HG03097 (cell line): ENCODE data around the gene MIGA1.
"Not testable (repeated sequence)": the region's sequence is repeated elsewhere in the genome, so short reads cannot be mapped to it uniquely, and the experiment has no call there.

Source experiments
- ATAC-seq: cut with Tn5 transposase; IDR thresholded peaks from one replicate; pipeline ENCODE4 v1.9.1; 2021; ENCODE audit not compliant: unreplicated experiment, low FRiP score

Gene MIGA1

GRCh38 chr1:77779529-77780281 lies at the start of gene MIGA1:
MIGA1 (plus strand) TSS chr1:77779649; CDS start chr1:77783253, 3,604 bp downstream.
- peak; percentile 90 for ATAC-seq

GRCh38 chr1:77732090-77732489 lies 47.4 kb upstream of the MIGA1 start:
- ATAC-seq = no peak

GRCh38 chr1:77739235-77739634 lies 40.2 kb upstream of the MIGA1 start:
- ATAC-seq = no peak

- no peak for ATAC-seq
These were observed 38.1 kb upstream of the MIGA1 start for GRCh38 chr1:77741316-77741715.

- no peak for ATAC-seq
These were observed 37.4 kb upstream of the MIGA1 start for GRCh38 chr1:77742011-77742555.

- ATAC-seq = no peak
These were observed 34.9 kb upstream of the MIGA1 start for GRCh38 chr1:77744576-77744975.

- not testable (repeated sequence) for ATAC-seq
These were observed 30.0 kb upstream of the MIGA1 start for GRCh38 chr1:77749489-77749888.

GRCh38 chr1:77756052-77756754 lies 23.2 kb upstream of the MIGA1 start:
- no peak for ATAC-seq

GRCh38 chr1:77757066-77757584 lies 22.3 kb upstream of the MIGA1 start:
- no peak for ATAC-seq

GRCh38 chr1:77757603-77758002 lies 21.8 kb upstream of the MIGA1 start:
- ATAC-seq = no peak

- ATAC-seq = peak; percentile 98
These were observed 20.1 kb upstream of the MIGA1 start, which contains the start of gene USP33 for GRCh38 chr1:77759071-77760028. USP33 (minus strand) TSS chr1:77759852; CDS start chr1:77741697, 18,155 bp downstream.

- no peak for ATAC-seq
These were observed 17.4 kb upstream of the MIGA1 start for GRCh38 chr1:77762072-77762476.

GRCh38 chr1:77768006-77768405 lies 11.4 kb upstream of the MIGA1 start:
- ATAC-seq = no peak

- no peak for ATAC-seq
These were observed 3.3 kb upstream of the MIGA1 start for GRCh38 chr1:77776007-77776700.

GRCh38 chr1:77781683-77782082 lies 2.2 kb downstream of the MIGA1 start:
- ATAC-seq = no peak

GRCh38 chr1:77783141-77783540 lies 3.7 kb downstream of the MIGA1 start:
- ATAC-seq = no peak

GRCh38 chr1:77786093-77786741 lies 6.8 kb downstream of the MIGA1 start:
- ATAC-seq = not testable (repeated sequence)

GRCh38 chr1:77794550-77794949 lies 15.1 kb downstream of the MIGA1 start:
- no peak for ATAC-seq
